Measurements from ENCODE around the gene EPG5. TPM values are rescaled to one million over a fixed set of nuclear protein-coding genes. Genes with fewer than 3 reads are reported as not detected.

EPG5 gene
- polyA plus RNA-seq, 1 of the 3 experiments (the other 2 are of a cell fraction): 13.6 TPM

GRCh38 chr18:45945669-45946068 is 21.5 kb downstream of the EPG5 start:
- H3K4me1 ChIP-seq (ENCODE audit: control insufficient read depth in 1 of 2, insufficient read depth in 2 of 2, low read depth in 1 of 2, low read length in 1 of 2): peaks cover 0 to 3% of the 10 kb centered on the region in 2 experiments; a peak in 1 of 4 replicates
- DNase-seq: no peak
- no peaks in the 10 kb centered on the region for H4K20me1 ChIP-seq (ENCODE audit: insufficient read depth)
- H3K27ac ChIP-seq (ENCODE audit: low read depth in 2 of 2, low read length in 1 of 2): no peak overlapping the region
- no peaks in the 10 kb centered on the region for H3K27me3 ChIP-seq (ENCODE audit: insufficient read depth)
- H3K36me3 ChIP-seq (replicated peaks in 1 of 2; ENCODE audit: control insufficient read depth in 1 of 2, insufficient read depth in 2 of 2, low read length in 1 of 2): peaks cover 78 to 92% of the 10 kb centered on the region in 2 experiments
- H3K4me2 ChIP-seq: no peak overlapping the region
- POLR2A ChIA-PET: no interaction called here
- H3K4me3 ChIP-seq (ENCODE audit: low read depth in 2 of 2, low read length in 1 of 2): no peak overlapping the region
- WGBS (ENCODE audit: low lambda C conversion rate): 91% methylated on average over 5 of the region's 5 CpGs
- CTCF ChIA-PET: interaction anchor here (1.0 to 1.7 kb wide), 3 partner anchors 18 to 128 kb away, joined by 3 to 8 read pairs (median 3); no protein-coding TSS in a partner anchor
- H3K9ac ChIP-seq: no peak overlapping the region
- no peaks in the 10 kb centered on the region for H3K9me3 ChIP-seq
- TF ChIP-seq FOSL2 (IDR thresholded peaks at IDR 0.05; ENCODE audit: borderline replicate concordance, low read depth) (no peak), FOXJ3 (CRISPR knock-in tag; IDR thresholded peaks at IDR 0.05) (no peak), MEF2A (IDR thresholded peaks at IDR 0.05; ENCODE audit: borderline replicate concordance, low read depth) (no peak), IRF3 (IDR thresholded peaks at IDR 0.05; ENCODE audit: low read depth, low read length) (no peak), NFIC (IDR thresholded peaks at IDR 0.05; ENCODE audit: borderline replicate concordance) (no peak), EP300 (IDR thresholded peaks at IDR 0.05; ENCODE audit: borderline replicate concordance in 1 of 2, low read depth in 1 of 2, low read length in 1 of 2) (no peak), REST (IDR thresholded peaks at IDR 0.05; ENCODE audit: low read depth, low read length) (no peak)
- peaks cover 12% of the 10 kb centered on the region for H3F3A ChIP-seq (replicated peaks; ENCODE audit: insufficient read depth)
- no peaks in the 10 kb centered on the region for H3K9me2 ChIP-seq
- H2AFZ ChIP-seq (ENCODE audit: low read depth): no peak overlapping the region
- H3K79me2 ChIP-seq (ENCODE audit: insufficient read depth): peaks cover 31% of the 10 kb centered on the region

- Histone ChIP-seq H3K27ac (ENCODE audit: low read depth in 2 of 2, low read length in 1 of 2) (no peak overlapping the region), H3K9me3 (no peaks in the 10 kb centered on the region), H3K4me3 (ENCODE audit: low read depth in 2 of 2, low read length in 1 of 2) (no peak overlapping the region), H3K4me1 (ENCODE audit: control insufficient read depth in 1 of 2, insufficient read depth in 2 of 2, low read depth in 1 of 2, low read length in 1 of 2) (no peaks in the 10 kb centered on the region), H3K79me2 (ENCODE audit: insufficient read depth) (no peaks in the 10 kb centered on the region; the same call in 1 of the 2 replicates), H3F3A (replicated peaks; ENCODE audit: insufficient read depth) (peaks cover 8% of the 10 kb centered on the region), H3K27me3 (ENCODE audit: insufficient read depth) (no peaks in the 10 kb centered on the region), H3K9ac (no peak overlapping the region), H3K4me2 (no peak overlapping the region), H3K9me2 (no peaks in the 10 kb centered on the region), H3K36me3 (replicated peaks in 1 of 2; ENCODE audit: control insufficient read depth in 1 of 2, insufficient read depth in 2 of 2, low read length in 1 of 2) (peaks cover 63 to 79% of the 10 kb centered on the region in 2 experiments), H2AFZ (ENCODE audit: low read depth) (no peak overlapping the region), H4K20me1 (ENCODE audit: insufficient read depth) (no peaks in the 10 kb centered on the region)
- TF ChIP-seq USF1 (IDR thresholded peaks at IDR 0.05; ENCODE audit: borderline replicate concordance, low read depth): no peak
- TF ChIP-seq PBX3 (IDR thresholded peaks at IDR 0.05): no peak
- 81% methylated on average over 2 of the region's 2 CpGs for WGBS (ENCODE audit: low lambda C conversion rate)
- ChIA-PET CTCF (interaction anchor here (1.0 kb wide), 1 partner anchor 10 kb away, joined by 4 read pairs; no protein-coding TSS in a partner anchor), POLR2A (no interaction called here)
- DNase-seq: no peak
These were observed 26.4 kb downstream of the EPG5 start for GRCh38 chr18:45940724-45941123.

Data from SK-N-SH (cell line).